Type B pancreatic cell (in vitro differentiated cells): ENCODE results near the gene STAC3. TPM values are rescaled to one million over a fixed set of nuclear protein-coding genes. Genes with fewer than 3 reads are reported as not detected.

Experiments
- DNase-seq: peaks from one replicate; pipeline ENCODE4 v3.0.0; 2021; ENCODE audit warnings: mixed read lengths; ENCODE audit not compliant: unreplicated experiment; ENCODE audit errors: extremely low spot score
- H3K27ac Mint-ChIP-seq: 2 replicates; pipeline ENCODE4 v1.8.0; 2021; ENCODE audit warnings: mild to moderate bottlenecking, mixed read lengths
- H3K27me3 Mint-ChIP-seq: 2 replicates; pipeline ENCODE4 v1.8.0; 2021; ENCODE audit warnings: mixed read lengths
- H3K36me3 Mint-ChIP-seq: 2 replicates; pipeline ENCODE4 v1.8.0; 2021; ENCODE audit warnings: mixed read lengths
- H3K4me1 Mint-ChIP-seq: one replicate; pipeline ENCODE4 v1.8.0; 2021; ENCODE audit warnings: mixed read lengths; ENCODE audit not compliant: unreplicated experiment
- H3K4me3 Mint-ChIP-seq: 2 replicates; pipeline ENCODE4 v1.8.0; 2021; ENCODE audit warnings: mild to moderate bottlenecking, mixed read lengths
- H3K9me3 Mint-ChIP-seq: 2 replicates; pipeline ENCODE4 v1.8.0; 2021; ENCODE audit warnings: mixed read lengths
- total RNA-seq: library from RNA; stranded (reverse); gene quantifications from 2 replicates; pipeline ENCODE4 v1.2.1, GENCODE V29; 2021; ENCODE audit warnings: low replicate concordance
- TF ChIP-seq, protein P1 (sequence below): fragments of 200-600 bp; sonication (generic); conservative IDR thresholded peaks from 2 replicates; pipeline ENCODE4 v1.5.0; 2021; ENCODE audit warnings: antibody characterized with exemption, mild to moderate bottlenecking

STAC3 gene
- total RNA-seq, 1 donor from 2014 or later = 4.8 TPM

DNA sequence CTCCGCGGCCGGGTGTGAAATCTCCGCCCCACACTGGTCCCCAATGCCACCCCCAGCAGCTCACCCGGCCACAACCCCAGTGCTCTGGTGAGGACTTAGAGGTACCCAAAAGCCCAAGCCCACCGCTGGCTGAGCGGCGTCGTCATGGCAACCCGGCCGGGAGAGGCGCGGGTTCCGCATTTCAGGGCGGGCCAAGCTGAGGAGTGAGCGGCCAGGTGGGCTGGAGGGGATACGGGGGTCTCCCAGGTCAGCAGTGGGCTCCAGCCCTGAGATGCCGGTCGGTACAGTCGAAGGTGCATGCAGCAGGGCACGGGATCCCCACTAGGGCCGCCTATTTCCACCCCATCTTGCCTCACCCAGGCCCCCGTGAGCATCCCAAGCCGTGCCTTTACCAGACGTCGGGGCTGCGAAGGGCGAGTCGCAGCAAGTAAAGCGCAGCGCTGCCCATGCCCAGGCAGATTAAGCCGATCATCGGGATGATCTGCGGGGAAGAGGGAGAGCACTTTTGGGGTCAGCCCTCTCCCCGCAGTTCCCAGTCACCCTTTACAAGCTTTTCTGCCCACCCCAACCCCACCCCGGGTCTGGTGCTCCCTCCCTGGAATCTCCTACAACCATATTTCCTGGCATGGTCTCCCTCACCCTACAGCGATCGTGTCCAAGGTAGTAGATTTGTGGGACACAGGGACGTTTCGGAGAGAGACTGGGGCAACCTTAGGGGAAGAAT lies 14.6 kb downstream of the STAC3 start:
- TF ChIP-seq, protein P1, sequence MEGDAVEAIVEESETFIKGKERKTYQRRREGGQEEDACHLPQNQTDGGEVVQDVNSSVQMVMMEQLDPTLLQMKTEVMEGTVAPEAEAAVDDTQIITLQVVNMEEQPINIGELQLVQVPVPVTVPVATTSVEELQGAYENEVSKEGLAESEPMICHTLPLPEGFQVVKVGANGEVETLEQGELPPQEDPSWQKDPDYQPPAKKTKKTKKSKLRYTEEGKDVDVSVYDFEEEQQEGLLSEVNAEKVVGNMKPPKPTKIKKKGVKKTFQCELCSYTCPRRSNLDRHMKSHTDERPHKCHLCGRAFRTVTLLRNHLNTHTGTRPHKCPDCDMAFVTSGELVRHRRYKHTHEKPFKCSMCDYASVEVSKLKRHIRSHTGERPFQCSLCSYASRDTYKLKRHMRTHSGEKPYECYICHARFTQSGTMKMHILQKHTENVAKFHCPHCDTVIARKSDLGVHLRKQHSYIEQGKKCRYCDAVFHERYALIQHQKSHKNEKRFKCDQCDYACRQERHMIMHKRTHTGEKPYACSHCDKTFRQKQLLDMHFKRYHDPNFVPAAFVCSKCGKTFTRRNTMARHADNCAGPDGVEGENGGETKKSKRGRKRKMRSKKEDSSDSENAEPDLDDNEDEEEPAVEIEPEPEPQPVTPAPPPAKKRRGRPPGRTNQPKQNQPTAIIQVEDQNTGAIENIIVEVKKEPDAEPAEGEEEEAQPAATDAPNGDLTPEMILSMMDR = no peak
- Mint-ChIP-seq H3K36me3 (peaks cover 9% of the 10 kb centered on the region), H3K4me3 (no peak overlapping the region), H3K27me3 (peaks cover 48% of the 10 kb centered on the region), H3K27ac (no peak overlapping the region), H3K4me1 (peaks cover 43% of the 10 kb centered on the region), H3K9me3 (no peaks in the 10 kb centered on the region)
- DNase-seq = no peak

GRCh38 chr12:57235728-57236131 lies 15.3 kb downstream of the STAC3 start:
- TF ChIP-seq, protein P1 = no peak
- H3K4me3 Mint-ChIP-seq = no peak overlapping the region
- DNase-seq = no peak
- H3K27me3 Mint-ChIP-seq = peaks cover 41% of the 10 kb centered on the region
- peaks cover 9% of the 10 kb centered on the region for H3K36me3 Mint-ChIP-seq
- H3K4me1 Mint-ChIP-seq = peaks cover 37% of the 10 kb centered on the region
- H3K27ac Mint-ChIP-seq = peak overlapping the region; percentile 71
- H3K9me3 Mint-ChIP-seq = no peaks in the 10 kb centered on the region

GRCh38 chr12:57235017-57235727 lies 15.8 kb downstream of the STAC3 start:
- H3K27ac Mint-ChIP-seq = peak overlapping the region; percentile 71
- H3K27me3 Mint-ChIP-seq = peaks cover 36% of the 10 kb centered on the region
- TF ChIP-seq, protein P1 = no peak
- DNase-seq = no peak
- no peaks in the 10 kb centered on the region for H3K9me3 Mint-ChIP-seq
- peak overlapping the region; percentile 57 for H3K4me3 Mint-ChIP-seq
- H3K36me3 Mint-ChIP-seq = peaks cover 9% of the 10 kb centered on the region
- peaks cover 38% of the 10 kb centered on the region for H3K4me1 Mint-ChIP-seq

- H3K27me3 Mint-ChIP-seq = peaks cover 30% of the 10 kb centered on the region
- H3K36me3 Mint-ChIP-seq = peaks cover 9% of the 10 kb centered on the region
These were observed 16.4 kb downstream of the STAC3 start for GRCh38 chr12:57234571-57235016.

DNA sequence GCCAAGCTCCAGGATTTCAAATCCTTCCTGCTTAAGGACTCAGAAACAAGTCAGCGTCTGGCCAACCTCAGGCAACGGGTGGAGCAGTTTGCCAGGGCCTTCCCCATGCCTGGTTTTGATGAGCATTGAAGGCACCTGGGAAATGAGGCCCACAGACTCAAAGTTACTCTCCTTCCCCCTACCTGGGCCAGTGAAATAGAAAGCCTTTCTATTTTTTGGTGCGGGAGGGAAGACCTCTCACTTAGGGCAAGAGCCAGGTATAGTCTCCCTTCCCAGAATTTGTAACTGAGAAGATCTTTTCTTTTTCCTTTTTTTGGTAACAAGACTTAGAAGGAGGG lies 16.8 kb downstream of the STAC3 start:
- peaks cover 9% of the 10 kb centered on the region for H3K36me3 Mint-ChIP-seq
- H3K4me3 Mint-ChIP-seq = peak overlapping the region; percentile 21
- peaks cover 42% of the 10 kb centered on the region for H3K4me1 Mint-ChIP-seq
- peaks cover 26% of the 10 kb centered on the region for H3K27me3 Mint-ChIP-seq
- no peak for DNase-seq
- TF ChIP-seq, protein P1 = no peak
- peak overlapping the region; percentile 12 for H3K27ac Mint-ChIP-seq
- no peaks in the 10 kb centered on the region for H3K9me3 Mint-ChIP-seq

More at GRCh38 chr12:57234571-57235016, 16.4 kb downstream of the STAC3 start:
- Mint-ChIP-seq H3K27ac (peak overlapping the region; percentile 12), H3K4me3 (peak overlapping the region; percentile 21), H3K9me3 (no peaks in the 10 kb centered on the region), H3K4me1 (peaks cover 41% of the 10 kb centered on the region)
- DNase-seq = no peak
- TF ChIP-seq, protein P1 = no peak
